Body of pancreas (tissue), 4 donors: ENCODE measurements around the gene PHC2. TPM values are rescaled to one million over a fixed set of nuclear protein-coding genes. Genes with fewer than 3 reads are reported as not detected.
A peak's percentile ranks its signal among the peaks of the same experiment; 100 is the strongest.

ENCODE experiments used
- ATAC-seq: fragments of 150-250 bp; one replicate; pipeline ENCODE4 v1.9.1; 2016
- DNase-seq, 4 donors: peaks; one replicate each; pipeline ENCODE4 v3.0.0-alpha.2; 2019
- H3K27ac ChIP-seq, 4 donors: fragments of 200-600 bp; sonication (generic); 1 replicate in 3 of 4; 2 replicates in 1 of 4; pipeline versions ENCODE4 v1.5.1 to v1.6.1; 2016 to 2019; ENCODE audit warnings: mild to moderate bottlenecking in 1 of 4, mixed read lengths in 1 of 4, moderate library complexity in 1 of 4
- H3K27me3 ChIP-seq, 2 donors: fragments of 200-600 bp; sonication (generic); one replicate each; pipeline ENCODE4 v1.6.0; 2016; ENCODE audit warnings: mild to moderate bottlenecking in 1 of 2
- H3K36me3 ChIP-seq, 2 donors: fragments of 200-600 bp; sonication (generic); replicated peaks in 1 of 2; 2 replicates each; pipeline ENCODE4 v1.5.1; 2016; ENCODE audit warnings: low read depth in 2 of 2; ENCODE audit not compliant: insufficient read depth in 1 of 2
- H3K4me1 ChIP-seq: fragments of 200-600 bp; sonication (generic); one replicate; pipeline ENCODE4 v1.6.0; 2016
- H3K4me3 ChIP-seq, 2 donors: fragments of 200-600 bp; sonication (generic); 1 replicate in 1 of 2; 2 replicates in 1 of 2; pipeline ENCODE4 v1.5.1; 2016 to 2019
- H3K9me3 ChIP-seq, 3 donors: fragments of 200-600 bp; sonication (generic); 1 replicate in 2 of 3; 2 replicates in 1 of 3; pipeline ENCODE4 v1.5.1; 2016
- POLR2A ChIP-seq, 3 donors: fragments of 450-650 bp; IDR thresholded peaks; one replicate each; pipeline ENCODE4 v1.6.1; 2016; ENCODE audit warnings: antibody characterized with exemption in 3 of 3, mild to moderate bottlenecking in 2 of 3
- WGBS, 2 donors: methylation state at CpG; one replicate each; pipeline ENCODE4 v1.1.5; 2017; 5-methylcytosine and 5-hydroxymethylcytosine counted together
- intact Hi-C: fragments of 100-400 bp; cut with DNase I; formaldehyde crosslinking; loops from one replicate; pipeline ENCODE4 v1.15.1; 2023
- total RNA-seq, 2 donors: library from RNA; depleted of rRNA; stranded (reverse); fragments of >200 nt; gene quantifications; one replicate each; pipeline ENCODE4 v1.1.0, GENCODE V29; 2016
- TF ChIP-seq, protein P1 (sequence below), 7 experiments: fragments of 450-650 bp in 4 of 7; fragments of 200-600 bp in 3 of 7; sonication (generic) in 3 of 7; IDR thresholded peaks; one replicate each; pipeline ENCODE4 v1.5.1; 2016 to 2019; ENCODE audit warnings: antibody characterized with exemption in 7 of 7

The PHC2 gene
- total RNA-seq, 2 donors from 2014 or later: 41.8 to 44.5 TPM

DNA sequence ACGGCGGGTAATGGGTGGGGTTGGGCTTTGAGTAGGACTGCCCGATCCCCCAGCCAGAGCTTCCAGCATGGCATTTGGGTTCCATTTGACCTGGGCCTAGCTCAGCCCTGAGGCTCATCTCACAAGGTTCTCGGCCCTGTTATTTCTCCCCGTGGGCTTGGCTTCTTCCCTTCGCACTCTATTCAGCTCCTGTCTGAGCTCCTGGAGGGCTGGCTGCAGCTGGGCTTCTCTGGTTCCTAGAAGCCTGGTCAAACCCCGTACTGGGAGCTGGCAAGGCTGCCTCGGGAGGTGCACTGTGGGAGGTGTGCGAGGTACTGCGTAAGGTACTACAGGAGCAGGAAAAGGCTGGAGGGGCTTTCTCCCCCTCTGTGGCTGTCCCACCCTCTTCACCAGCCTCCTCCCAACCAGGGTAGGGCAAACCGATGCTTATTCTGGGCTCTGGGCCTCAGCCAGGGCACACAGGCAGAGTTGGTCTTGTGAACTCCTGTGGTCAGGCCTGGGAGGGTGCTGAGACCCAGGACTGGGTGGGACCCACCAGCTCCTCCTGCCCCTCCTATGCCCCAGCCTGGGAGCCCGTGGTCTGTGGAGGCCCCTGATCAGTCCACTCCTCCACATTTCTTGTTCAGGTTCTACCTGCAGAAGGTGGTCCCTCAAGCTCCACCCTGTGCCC, 110.8 kb downstream of the PHC2 start:
- TF ChIP-seq, protein P1, sequence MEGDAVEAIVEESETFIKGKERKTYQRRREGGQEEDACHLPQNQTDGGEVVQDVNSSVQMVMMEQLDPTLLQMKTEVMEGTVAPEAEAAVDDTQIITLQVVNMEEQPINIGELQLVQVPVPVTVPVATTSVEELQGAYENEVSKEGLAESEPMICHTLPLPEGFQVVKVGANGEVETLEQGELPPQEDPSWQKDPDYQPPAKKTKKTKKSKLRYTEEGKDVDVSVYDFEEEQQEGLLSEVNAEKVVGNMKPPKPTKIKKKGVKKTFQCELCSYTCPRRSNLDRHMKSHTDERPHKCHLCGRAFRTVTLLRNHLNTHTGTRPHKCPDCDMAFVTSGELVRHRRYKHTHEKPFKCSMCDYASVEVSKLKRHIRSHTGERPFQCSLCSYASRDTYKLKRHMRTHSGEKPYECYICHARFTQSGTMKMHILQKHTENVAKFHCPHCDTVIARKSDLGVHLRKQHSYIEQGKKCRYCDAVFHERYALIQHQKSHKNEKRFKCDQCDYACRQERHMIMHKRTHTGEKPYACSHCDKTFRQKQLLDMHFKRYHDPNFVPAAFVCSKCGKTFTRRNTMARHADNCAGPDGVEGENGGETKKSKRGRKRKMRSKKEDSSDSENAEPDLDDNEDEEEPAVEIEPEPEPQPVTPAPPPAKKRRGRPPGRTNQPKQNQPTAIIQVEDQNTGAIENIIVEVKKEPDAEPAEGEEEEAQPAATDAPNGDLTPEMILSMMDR (IDR thresholded peaks at IDR 0.05): no peak
- no peak for TF ChIP-seq POLR2A (IDR thresholded peaks at IDR 0.05)
- no peaks in the 10 kb centered on the region for H3K4me1 ChIP-seq
- WGBS, 2 donors: 67 to 84% methylated on average over 3 to 12 of the region's 12 CpGs
- peak; percentile 8 for ATAC-seq
- H3K4me3 ChIP-seq: no peak overlapping the region
- no peak for DNase-seq
- H3K9me3 ChIP-seq: no peaks in the 10 kb centered on the region
- H3K27ac ChIP-seq: no peak overlapping the region
- no peaks in the 10 kb centered on the region for H3K27me3 ChIP-seq
- H3K36me3 ChIP-seq: peaks cover 12 to 19% of the 10 kb centered on the region in 2 donors
- intact Hi-C loops: no loop called here

DNA sequence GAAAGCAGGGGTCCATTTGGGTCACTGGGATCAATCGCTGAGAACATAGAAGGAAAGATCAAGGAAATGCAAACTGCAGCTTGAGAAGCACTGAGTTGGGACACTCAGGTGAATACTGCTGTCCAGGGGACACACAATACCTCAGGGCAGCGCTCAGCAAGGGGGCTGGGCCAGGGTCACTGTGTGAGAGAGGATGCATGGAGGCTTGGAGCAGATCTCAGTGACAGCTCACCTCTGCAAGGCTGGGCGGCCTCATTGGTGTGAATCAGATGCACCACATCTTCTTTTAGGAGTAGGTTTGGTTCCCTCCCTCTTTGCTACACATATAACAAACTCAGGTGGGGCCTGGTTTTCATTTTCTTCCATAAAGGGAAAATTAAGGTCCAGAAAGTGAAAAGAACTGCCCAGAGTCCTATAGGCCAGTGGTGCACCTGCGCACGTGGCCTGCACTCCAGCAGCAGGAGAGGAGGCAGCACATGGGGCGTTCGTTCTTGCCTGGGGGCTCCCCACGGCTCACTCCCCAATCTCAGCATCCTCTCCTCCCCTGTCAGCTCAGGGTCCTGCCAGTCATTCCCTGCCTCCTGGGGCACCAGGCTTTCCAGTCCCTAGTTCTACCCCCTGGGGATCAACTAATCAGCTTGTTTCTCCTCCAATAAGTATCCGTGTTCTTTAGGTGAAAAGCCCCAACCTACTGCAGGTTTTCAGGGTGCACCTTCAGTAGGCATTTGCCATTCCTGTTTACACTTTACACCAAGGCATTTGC, 111.5 kb downstream of the PHC2 start:
- Histone ChIP-seq H3K27me3 (no peaks in the 10 kb centered on the region), H3K9me3 (no peaks in the 10 kb centered on the region), H3K4me1 (no peaks in the 10 kb centered on the region), H3K27ac (no peak overlapping the region), H3K4me3 (no peak overlapping the region), H3K36me3 (peaks cover 8 to 12% of the 10 kb centered on the region in 2 donors)
- TF ChIP-seq POLR2A (IDR thresholded peaks at IDR 0.05): no peak
- TF ChIP-seq, protein P1 (IDR thresholded peaks at IDR 0.05): no peak
- intact Hi-C loops: no loop called here
- DNase-seq: no peak
- no peak for ATAC-seq
- WGBS, 2 donors: 78 to 85% methylated on average over 9 of the region's 9 CpGs

DNA sequence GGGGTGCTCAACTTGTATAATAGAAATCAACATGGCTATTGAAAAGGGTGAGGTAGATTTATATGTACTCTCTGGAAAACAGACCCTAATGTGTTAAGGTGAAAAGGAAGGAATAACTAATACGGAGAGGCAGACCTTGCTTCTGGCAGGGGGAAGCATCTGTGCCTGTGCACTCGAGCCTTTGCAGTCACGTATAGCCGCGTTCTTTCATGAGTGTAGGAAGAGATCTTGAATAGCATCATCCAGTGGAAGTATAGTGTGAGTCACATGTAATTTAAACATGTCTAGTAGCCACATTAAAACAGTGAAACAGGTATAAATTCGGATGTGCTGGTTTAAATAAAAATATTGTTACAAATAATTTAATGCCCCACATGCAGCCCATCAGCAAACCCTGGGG, 112.9 kb downstream of the PHC2 start:
- no peak for DNase-seq
- TF ChIP-seq, protein P1 (IDR thresholded peaks at IDR 0.05): no peak
- no peak for TF ChIP-seq POLR2A (IDR thresholded peaks at IDR 0.05)
- 54 to 56% methylated on average over 6 of the region's 6 CpGs for whole genome bisulfite sequencing, 2 donors

DNA sequence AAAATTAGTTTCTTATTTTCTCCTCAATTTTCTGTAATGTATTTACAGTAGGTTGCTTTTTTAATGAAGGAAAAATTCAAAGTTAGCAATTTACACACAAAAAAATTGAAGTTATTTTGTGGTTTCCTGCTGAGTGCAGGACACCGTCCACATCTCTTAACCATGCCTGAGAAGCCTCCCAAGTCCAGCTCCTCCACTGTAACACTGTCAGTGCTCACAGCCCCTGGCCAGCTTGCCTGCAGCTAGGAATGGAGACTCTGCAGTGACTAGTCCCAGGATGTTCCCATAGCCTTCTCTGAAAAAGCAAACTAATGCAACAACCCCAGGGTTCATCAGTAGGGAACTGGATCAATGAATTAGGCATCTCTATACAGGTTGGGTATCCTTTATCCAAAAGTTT, 113.5 kb downstream of the PHC2 start:
- no peak for TF ChIP-seq POLR2A (IDR thresholded peaks at IDR 0.05)
- TF ChIP-seq, protein P1 (IDR thresholded peaks at IDR 0.05): no peak
- Histone ChIP-seq H3K9me3 (no peaks in the 10 kb centered on the region), H3K4me1 (no peaks in the 10 kb centered on the region), H3K36me3 (no peaks in the 10 kb centered on the region), H3K27me3 (no peaks in the 10 kb centered on the region), H3K27ac (no peak overlapping the region), H3K4me3 (no peak overlapping the region)
- DNase-seq: no peak
- intact Hi-C loops: no loop called here
- 55 to 60% methylated on average over 1 of the region's 1 CpG for WGBS, 2 donors
- no peak for ATAC-seq

More for the DNA sequence above, 112.9 kb downstream of the PHC2 start:
- Histone ChIP-seq H3K4me3 (no peak overlapping the region), H3K27ac (no peak overlapping the region), H3K27me3 (no peaks in the 10 kb centered on the region), H3K9me3 (no peaks in the 10 kb centered on the region), H3K36me3 (peaks cover 0 to 1% of the 10 kb centered on the region in 2 donors), H3K4me1 (no peaks in the 10 kb centered on the region)
- ATAC-seq: no peak
- intact Hi-C loops: no loop called here
